ENCODE results near the gene PMPCA. TPM values are rescaled to one million over a fixed set of nuclear protein-coding genes. Genes with fewer than 3 reads are reported as not detected.
A peak's percentile ranks its signal among the peaks of the same experiment; 100 is the strongest.
"Not testable (repeated sequence)": the region's sequence is repeated elsewhere in the genome, so short reads cannot be mapped to it uniquely, and the experiment has no call there.

PMPCA gene
- total and polyA plus RNA-seq, 2 experiments from 2014 or later = 61.3 to 88.2 TPM

- Histone ChIP-seq H3K36me3 (ENCODE audit: insufficient read depth) (peaks cover 29% of the 10 kb centered on the region), H4K20me1 (replicated peaks; ENCODE audit: insufficient read depth) (peaks cover 17% of the 10 kb centered on the region), H3F3A (replicated peaks; ENCODE audit: low read depth) (peaks cover 17% of the 10 kb centered on the region), H3K4me1 (ENCODE audit: insufficient read depth) (peaks cover 17% of the 10 kb centered on the region; the same call in 1 of the 2 replicates), H3K79me2 (replicated peaks; ENCODE audit: insufficient read depth) (peaks cover 41% of the 10 kb centered on the region)
- ATAC-seq; H3K9me3 Mint-ChIP-seq; H2AFZ ChIP-seq; H3K27me3 ChIP-seq (ENCODE audit: insufficient read depth); H3K27ac ChIP-seq (ENCODE audit: low read depth); DNase-seq (ENCODE audit: low spot score); H3K27ac Mint-ChIP-seq; H3K4me3 ChIP-seq; H3K4me2 ChIP-seq; H3K4me3 Mint-ChIP-seq; H3K9me2 ChIP-seq (ENCODE audit: insufficient read depth): not testable (repeated sequence)
- Mint-ChIP-seq H3K36me3 (ENCODE audit: low read depth) (peaks cover 68% of the 10 kb centered on the region), H3K27me3 (ENCODE audit: insufficient read depth, low read depth, poor library complexity) (peaks cover 20% of the 10 kb centered on the region), H3K4me1 (peaks cover 20% of the 10 kb centered on the region)
These were observed 3.4 kb upstream of the PMPCA start for GRCh38 chr9:136407061-136407460.

GRCh38 chr9:136407911-136408310, 2.5 kb upstream of the PMPCA start:
- Mint-ChIP-seq H3K4me3 (peak overlapping the region; percentile 53; the same call in 1 of the 3 replicates), H3K36me3 (ENCODE audit: low read depth) (peaks cover 67% of the 10 kb centered on the region)
- TF ChIP-seq EZH2 (IDR thresholded peaks at IDR 0.05; ENCODE audit: low read depth, unreplicated experiment) (no peak), REST (IDR thresholded peaks at IDR 0.05; ENCODE audit: unreplicated experiment) (no peak), POLR2AphosphoS5 (IDR thresholded peaks at IDR 0.05; ENCODE audit: low read depth) (no peak), CREB1 (CRISPR knock-in tag; IDR thresholded peaks at IDR 0.05; ENCODE audit: low read depth) (no peak), ZNF462 (CRISPR knock-in tag; IDR thresholded peaks at IDR 0.05) (no peak), ZNF331 (CRISPR knock-in tag; IDR thresholded peaks at IDR 0.05; ENCODE audit: low read depth) (no peak), EZH2phosphoT487 (IDR thresholded peaks at IDR 0.05; ENCODE audit: unreplicated experiment) (no peak), ZNF114 (CRISPR knock-in tag; IDR thresholded peaks at IDR 0.05) (no peak), CTCF (conservative IDR thresholded peaks at IDR 0.05; ENCODE audit: low read depth in 2 of 2) (no peak), JUNB (IDR thresholded peaks at IDR 0.05; ENCODE audit: unreplicated experiment) (no peak)

More at GRCh38 chr9:136407911-136408310, 2.5 kb upstream of the PMPCA start:
- Mint-ChIP-seq H3K27me3 (ENCODE audit: insufficient read depth, low read depth, poor library complexity) (peaks cover 22% of the 10 kb centered on the region), H3K27ac (no peak overlapping the region), H3K4me1 (peaks cover 20% of the 10 kb centered on the region), H3K9me3 (no peaks in the 10 kb centered on the region)
- Histone ChIP-seq H2AFZ (no peak overlapping the region), H3K4me2 (no peak overlapping the region), H4K20me1 (replicated peaks; ENCODE audit: insufficient read depth) (peaks cover 20% of the 10 kb centered on the region), H3K4me3 (no peak overlapping the region), H3K27ac (ENCODE audit: low read depth) (no peak overlapping the region), H3K36me3 (ENCODE audit: insufficient read depth) (peaks cover 36% of the 10 kb centered on the region), H3K9me2 (ENCODE audit: insufficient read depth) (no peaks in the 10 kb centered on the region), H3K4me1 (ENCODE audit: insufficient read depth) (peaks cover 17% of the 10 kb centered on the region; the same call in 1 of the 2 replicates), H3F3A (replicated peaks; ENCODE audit: low read depth) (peaks cover 14% of the 10 kb centered on the region), H3K27me3 (ENCODE audit: insufficient read depth) (no peaks in the 10 kb centered on the region), H3K79me2 (replicated peaks; ENCODE audit: insufficient read depth) (peaks cover 49% of the 10 kb centered on the region)
- ATAC-seq = no peak
- no peak for DNase-seq (ENCODE audit: low spot score)

All from GM23338 (cell line).